GM18873 (cell line): Measurements from ENCODE around the gene PCSK6.
"Not testable (repeated sequence)": the region's sequence is repeated elsewhere in the genome, so short reads cannot be mapped to it uniquely, and the experiment has no call there.

ENCODE experiments used
- ATAC-seq: cut with Tn5 transposase; IDR thresholded peaks from one replicate; pipeline ENCODE4 v1.9.1; 2021; ENCODE audit warnings: mild to moderate bottlenecking, moderate library complexity, moderate number of reproducible peaks; ENCODE audit not compliant: unreplicated experiment, low FRiP score

The PCSK6 gene

GRCh38 chr15:101466188-101466587 is 23.3 kb downstream of the PCSK6 start:
- ATAC-seq, result no peak

- no peak for ATAC-seq
These were observed 24.4 kb downstream of the PCSK6 start for GRCh38 chr15:101464999-101465669.

GRCh38 chr15:101464256-101464998 is 25.1 kb downstream of the PCSK6 start:
- no peak for ATAC-seq

- not testable (repeated sequence) for ATAC-seq
These were observed 25.8 kb downstream of the PCSK6 start for GRCh38 chr15:101463696-101464095.

- ATAC-seq, result no peak
These were observed 26.2 kb downstream of the PCSK6 start for GRCh38 chr15:101463270-101463669.

GRCh38 chr15:101461097-101461496 is 28.4 kb downstream of the PCSK6 start:
- no peak for ATAC-seq

- ATAC-seq, result no peak
These were observed 29.8 kb downstream of the PCSK6 start for GRCh38 chr15:101459579-101460300.

- ATAC-seq, result no peak
These were observed 30.5 kb downstream of the PCSK6 start for GRCh38 chr15:101458908-101459578.

GRCh38 chr15:101458158-101458900 is 31.2 kb downstream of the PCSK6 start:
- ATAC-seq, result no peak

- ATAC-seq, result no peak
These were observed 31.8 kb downstream of the PCSK6 start for GRCh38 chr15:101457696-101458095.

- no peak for ATAC-seq
These were observed 33.3 kb downstream of the PCSK6 start for GRCh38 chr15:101456057-101456739.

GRCh38 chr15:101455291-101456025 is 34.0 kb downstream of the PCSK6 start:
- ATAC-seq, result no peak

GRCh38 chr15:101454781-101455180 is 34.7 kb downstream of the PCSK6 start:
- not testable (repeated sequence) for ATAC-seq

- no peak for ATAC-seq
These were observed 35.1 kb downstream of the PCSK6 start for GRCh38 chr15:101454365-101454764.

GRCh38 chr15:101453123-101454120 is 36.1 kb downstream of the PCSK6 start:
- ATAC-seq, result no peak

- ATAC-seq, result no peak
These were observed 36.9 kb downstream of the PCSK6 start for GRCh38 chr15:101452572-101452971.

- no peak for ATAC-seq
These were observed 37.7 kb downstream of the PCSK6 start for GRCh38 chr15:101451846-101452245.
